GM23338 (cell line): ENCODE results near the gene GNA15. TPM values are rescaled to one million over a fixed set of nuclear protein-coding genes. Genes with fewer than 3 reads are reported as not detected.
A peak's percentile ranks its signal among the peaks of the same experiment; 100 is the strongest.

Source experiments
- ATAC-seq: fragments of 200-7000 bp; cut with Tn5 transposase; 3 replicates; pipeline ENCODE4 v1.9.1; 2020
- DNase-seq: peaks from one replicate; pipeline ENCODE4 v3.0.0-alpha.2; 2015; ENCODE audit warnings: low spot score
- H2AFZ ChIP-seq: fragments of 200-600 bp; sonication (generic); 2 replicates; pipeline ENCODE4 v1.8.0; 2016; ENCODE audit warnings: antibody characterized with exemption, mild to moderate bottlenecking, moderate library complexity
- H3F3A ChIP-seq: fragments of 200-600 bp; sonication (generic); replicated peaks from 2 replicates; pipeline ENCODE4 v1.8.0; 2017; ENCODE audit warnings: antibody characterized with exemption, mixed run types, low read depth
- H3K27ac ChIP-seq: fragments of 200-600 bp; sonication (generic); 2 replicates; pipeline ENCODE4 v1.6.1; 2016; ENCODE audit warnings: low read depth
- H3K27me3 ChIP-seq: fragments of 200-600 bp; sonication (generic); 2 replicates; pipeline ENCODE4 v1.8.0; 2016; ENCODE audit warnings: mild to moderate bottlenecking, mixed run types, moderate library complexity; ENCODE audit not compliant: insufficient read depth
- H3K36me3 ChIP-seq: fragments of 200-600 bp; sonication (generic); 2 replicates; pipeline ENCODE4 v1.8.0; 2016; ENCODE audit warnings: mild to moderate bottlenecking; ENCODE audit not compliant: insufficient read depth
- H3K4me1 ChIP-seq: fragments of 200-600 bp; sonication (generic); 2 replicates; pipeline ENCODE4 v1.8.0; 2016; ENCODE audit warnings: mild to moderate bottlenecking, moderate library complexity; ENCODE audit not compliant: insufficient read depth
- H3K4me2 ChIP-seq: fragments of 200-600 bp; sonication (generic); 2 replicates; pipeline ENCODE4 v1.7.1; 2017; ENCODE audit warnings: mixed run types
- H3K4me3 ChIP-seq: fragments of 200-600 bp; sonication (generic); 2 replicates; pipeline ENCODE4 v1.6.1; 2016; ENCODE audit warnings: mixed run types
- H3K79me2 ChIP-seq: fragments of 200-600 bp; sonication (generic); replicated peaks from 2 replicates; pipeline ENCODE4 v1.8.0; 2017; ENCODE audit warnings: mild to moderate bottlenecking; ENCODE audit not compliant: insufficient read depth
- H3K9me2 ChIP-seq: fragments of 200-600 bp; sonication (generic); 2 replicates; pipeline ENCODE4 v1.8.0; 2017; ENCODE audit not compliant: insufficient read depth
- H4K20me1 ChIP-seq: fragments of 200-600 bp; sonication (generic); replicated peaks from 2 replicates; pipeline ENCODE4 v1.8.0; 2017; ENCODE audit warnings: mild to moderate bottlenecking; ENCODE audit not compliant: insufficient read depth
- H3K27ac Mint-ChIP-seq: 2 replicates; pipeline ENCODE4 v1.8.0; 2020; ENCODE audit warnings: inconsistent platforms, mild to moderate bottlenecking, moderate library complexity, mixed read lengths
- H3K27me3 Mint-ChIP-seq: 3 replicates; pipeline ENCODE4 v1.8.0; 2022; ENCODE audit warnings: low read depth, mild to moderate bottlenecking, moderate library complexity, mixed read lengths, inconsistent platforms; ENCODE audit not compliant: insufficient read depth, poor library complexity
- H3K36me3 Mint-ChIP-seq: 3 replicates; pipeline ENCODE4 v1.8.0; 2021; ENCODE audit warnings: low read depth, mild to moderate bottlenecking, inconsistent platforms, moderate library complexity, mixed read lengths
- H3K4me1 Mint-ChIP-seq: 3 replicates; pipeline ENCODE4 v1.8.0; 2020; ENCODE audit warnings: mild to moderate bottlenecking, inconsistent platforms, mixed read lengths
- H3K4me3 Mint-ChIP-seq: 3 replicates; pipeline ENCODE4 v1.8.0; 2021; ENCODE audit warnings: moderate library complexity, mild to moderate bottlenecking, inconsistent platforms, mixed read lengths
- H3K9me3 Mint-ChIP-seq: 3 replicates; pipeline ENCODE4 v1.8.0; 2020; ENCODE audit warnings: moderate library complexity, mild to moderate bottlenecking, inconsistent platforms, mixed read lengths
- EZH2 ChIP-seq: fragments of 200-600 bp; sonication (generic); IDR thresholded peaks from one replicate; pipeline ENCODE4 v1.8.0; 2017; ENCODE audit warnings: antibody characterized with exemption, mild to moderate bottlenecking, low read depth; ENCODE audit not compliant: unreplicated experiment
- EZH2phosphoT487 ChIP-seq: fragments of 200-600 bp; sonication (generic); IDR thresholded peaks from one replicate; pipeline ENCODE4 v1.8.1; 2018; ENCODE audit warnings: antibody characterized with exemption; ENCODE audit not compliant: unreplicated experiment
- JUNB ChIP-seq: IDR thresholded peaks from one replicate; pipeline ENCODE4 v1.6.1; 2016; ENCODE audit warnings: antibody characterized with exemption; ENCODE audit not compliant: unreplicated experiment
- POLR2AphosphoS5 ChIP-seq: IDR thresholded peaks from 2 replicates; pipeline ENCODE4 v1.6.1; 2016; ENCODE audit warnings: antibody characterized with exemption, low read depth
- polyA plus RNA-seq: library from polyadenylated mRNA; unstranded; fragments of >200 nt; fragmentation: Nextera tagmentation; extraction: Ambion mirVana; gene quantifications from 2 replicates; pipeline ENCODE4 v1.2.1, GENCODE V29; 2016
- total RNA-seq: library from RNA; depleted of rRNA; stranded (reverse); fragments of >200 nt; shearing (Covaris generic); gene quantifications from 2 replicates; pipeline ENCODE4 v1.2.3, GENCODE V29; 2014
- TF ChIP-seq, protein P1 (sequence below): IDR thresholded peaks from one replicate; pipeline ENCODE4 v1.6.1; 2018; ENCODE audit warnings: antibody characterized with exemption; ENCODE audit not compliant: unreplicated experiment
- TF ChIP-seq, protein P2 (sequence below), 2 experiments: fragments of 200-600 bp in 1 of 2; sonication (generic) in 1 of 2; conservative IDR thresholded peaks; 2 replicates each; pipeline versions ENCODE4 v1.5.1 to v1.6.1; 2016 to 2017; ENCODE audit warnings: antibody characterized with exemption in 2 of 2, low read depth in 2 of 2, mild to moderate bottlenecking in 2 of 2, moderate library complexity in 1 of 2

The GNA15 gene
- total and polyA plus RNA-seq, 2 experiments from 2014 or later, result 0.14 to 0.31 TPM

DNA sequence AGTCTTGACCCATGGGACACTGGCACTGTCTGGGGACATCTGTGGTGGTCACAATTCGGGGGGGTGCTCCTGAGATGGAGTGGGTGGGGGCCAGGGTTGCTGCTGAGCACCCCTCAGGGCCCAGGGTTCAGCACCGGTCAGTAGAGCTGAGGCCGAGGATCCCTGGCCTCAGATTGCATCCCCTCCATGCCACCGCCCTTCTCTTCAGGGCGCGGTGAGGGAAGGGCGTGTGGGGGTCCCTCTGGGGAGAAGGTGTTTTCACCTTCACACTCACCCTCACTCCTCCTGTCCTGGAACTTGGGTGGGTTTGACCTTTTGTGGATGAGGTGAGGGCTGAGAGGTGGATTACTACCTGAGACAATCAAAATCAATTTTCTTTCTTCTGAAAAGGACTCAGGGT is 28.2 kb upstream of the GNA15 start:
- ATAC-seq (no peak), DNase-seq (no peak)
- H3K4me3 ChIP-seq, result no peak overlapping the region
- TF ChIP-seq, protein P1, sequence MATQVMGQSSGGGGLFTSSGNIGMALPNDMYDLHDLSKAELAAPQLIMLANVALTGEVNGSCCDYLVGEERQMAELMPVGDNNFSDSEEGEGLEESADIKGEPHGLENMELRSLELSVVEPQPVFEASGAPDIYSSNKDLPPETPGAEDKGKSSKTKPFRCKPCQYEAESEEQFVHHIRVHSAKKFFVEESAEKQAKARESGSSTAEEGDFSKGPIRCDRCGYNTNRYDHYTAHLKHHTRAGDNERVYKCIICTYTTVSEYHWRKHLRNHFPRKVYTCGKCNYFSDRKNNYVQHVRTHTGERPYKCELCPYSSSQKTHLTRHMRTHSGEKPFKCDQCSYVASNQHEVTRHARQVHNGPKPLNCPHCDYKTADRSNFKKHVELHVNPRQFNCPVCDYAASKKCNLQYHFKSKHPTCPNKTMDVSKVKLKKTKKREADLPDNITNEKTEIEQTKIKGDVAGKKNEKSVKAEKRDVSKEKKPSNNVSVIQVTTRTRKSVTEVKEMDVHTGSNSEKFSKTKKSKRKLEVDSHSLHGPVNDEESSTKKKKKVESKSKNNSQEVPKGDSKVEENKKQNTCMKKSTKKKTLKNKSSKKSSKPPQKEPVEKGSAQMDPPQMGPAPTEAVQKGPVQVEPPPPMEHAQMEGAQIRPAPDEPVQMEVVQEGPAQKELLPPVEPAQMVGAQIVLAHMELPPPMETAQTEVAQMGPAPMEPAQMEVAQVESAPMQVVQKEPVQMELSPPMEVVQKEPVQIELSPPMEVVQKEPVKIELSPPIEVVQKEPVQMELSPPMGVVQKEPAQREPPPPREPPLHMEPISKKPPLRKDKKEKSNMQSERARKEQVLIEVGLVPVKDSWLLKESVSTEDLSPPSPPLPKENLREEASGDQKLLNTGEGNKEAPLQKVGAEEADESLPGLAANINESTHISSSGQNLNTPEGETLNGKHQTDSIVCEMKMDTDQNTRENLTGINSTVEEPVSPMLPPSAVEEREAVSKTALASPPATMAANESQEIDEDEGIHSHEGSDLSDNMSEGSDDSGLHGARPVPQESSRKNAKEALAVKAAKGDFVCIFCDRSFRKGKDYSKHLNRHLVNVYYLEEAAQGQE, result no peak
- TF ChIP-seq POLR2AphosphoS5, result no peak
- no peak for TF ChIP-seq EZH2phosphoT487
- Mint-ChIP-seq H3K4me1 (peaks cover 35% of the 10 kb centered on the region), H3K27ac (peak overlapping the region; percentile 22; the same call in 1 of the 2 replicates), H3K4me3 (no peak overlapping the region; the same call in 2 of the 3 replicates), H3K36me3 (peaks cover 6% of the 10 kb centered on the region; the same call in 2 of the 3 replicates), H3K27me3 (peaks cover 14% of the 10 kb centered on the region), H3K9me3 (no peaks in the 10 kb centered on the region; the same call in 1 of the 3 replicates)
- H3K4me2 ChIP-seq, result no peak overlapping the region
- H3K4me1 ChIP-seq, result 0 out of 2 replicates have a peak, but pooled peaks cover 4% of the 10 kb centered on the region
- no peaks in the 10 kb centered on the region for H3K36me3 ChIP-seq
- H4K20me1 ChIP-seq, result peaks cover 3% of the 10 kb centered on the region
- H3K27me3 ChIP-seq, result no peaks in the 10 kb centered on the region
- H3F3A ChIP-seq, result no peaks in the 10 kb centered on the region
- peaks cover 48% of the 10 kb centered on the region for H3K79me2 ChIP-seq
- H3K9me2 ChIP-seq, result no peaks in the 10 kb centered on the region
- H2AFZ ChIP-seq, result no peak overlapping the region
- H3K27ac ChIP-seq, result no peak overlapping the region

DNA sequence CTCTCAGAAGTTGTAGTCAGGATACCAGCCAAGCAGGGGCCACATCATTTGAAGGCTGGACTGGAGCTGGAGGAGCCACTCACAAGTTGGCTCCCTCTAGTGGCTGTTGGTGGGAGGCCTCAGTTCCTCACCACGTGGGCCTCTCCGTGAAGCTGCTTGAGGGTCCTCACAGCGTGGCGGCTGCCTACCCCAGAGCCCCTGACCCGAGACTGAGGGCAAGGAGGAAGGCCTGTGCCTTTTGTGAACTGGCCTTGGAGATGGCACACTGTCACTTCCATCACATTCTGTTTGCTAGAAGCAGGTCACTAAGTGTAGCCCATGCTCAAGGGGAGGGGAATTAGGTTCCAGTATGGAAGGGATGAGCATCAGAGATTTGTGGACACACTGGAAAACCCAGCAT is 27.1 kb upstream of the GNA15 start:
- Histone ChIP-seq H3K9me2 (no peaks in the 10 kb centered on the region), H3K4me3 (no peak overlapping the region), H2AFZ (no peak overlapping the region), H3K4me2 (no peak overlapping the region), H3K4me1 (0 out of 2 replicates have a peak, but pooled peaks cover 4% of the 10 kb centered on the region), H3F3A (no peaks in the 10 kb centered on the region), H3K36me3 (no peaks in the 10 kb centered on the region), H3K27ac (no peak overlapping the region), H3K79me2 (peaks cover 48% of the 10 kb centered on the region), H3K27me3 (no peaks in the 10 kb centered on the region), H4K20me1 (peaks cover 3% of the 10 kb centered on the region)
- ATAC-seq (peak; percentile 69), DNase-seq (peak; percentile 92)
- no peak overlapping the region for H3K27ac Mint-ChIP-seq
- peaks cover 14% of the 10 kb centered on the region for H3K27me3 Mint-ChIP-seq
- peaks cover 38% of the 10 kb centered on the region for H3K4me1 Mint-ChIP-seq
- H3K9me3 Mint-ChIP-seq, result no peaks in the 10 kb centered on the region; the same call in 1 of the 3 replicates
- H3K4me3 Mint-ChIP-seq, result no peak overlapping the region
- H3K36me3 Mint-ChIP-seq, result peaks cover 6% of the 10 kb centered on the region; the same call in 2 of the 3 replicates
- TF ChIP-seq, protein P2, sequence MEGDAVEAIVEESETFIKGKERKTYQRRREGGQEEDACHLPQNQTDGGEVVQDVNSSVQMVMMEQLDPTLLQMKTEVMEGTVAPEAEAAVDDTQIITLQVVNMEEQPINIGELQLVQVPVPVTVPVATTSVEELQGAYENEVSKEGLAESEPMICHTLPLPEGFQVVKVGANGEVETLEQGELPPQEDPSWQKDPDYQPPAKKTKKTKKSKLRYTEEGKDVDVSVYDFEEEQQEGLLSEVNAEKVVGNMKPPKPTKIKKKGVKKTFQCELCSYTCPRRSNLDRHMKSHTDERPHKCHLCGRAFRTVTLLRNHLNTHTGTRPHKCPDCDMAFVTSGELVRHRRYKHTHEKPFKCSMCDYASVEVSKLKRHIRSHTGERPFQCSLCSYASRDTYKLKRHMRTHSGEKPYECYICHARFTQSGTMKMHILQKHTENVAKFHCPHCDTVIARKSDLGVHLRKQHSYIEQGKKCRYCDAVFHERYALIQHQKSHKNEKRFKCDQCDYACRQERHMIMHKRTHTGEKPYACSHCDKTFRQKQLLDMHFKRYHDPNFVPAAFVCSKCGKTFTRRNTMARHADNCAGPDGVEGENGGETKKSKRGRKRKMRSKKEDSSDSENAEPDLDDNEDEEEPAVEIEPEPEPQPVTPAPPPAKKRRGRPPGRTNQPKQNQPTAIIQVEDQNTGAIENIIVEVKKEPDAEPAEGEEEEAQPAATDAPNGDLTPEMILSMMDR (conservative IDR thresholded peaks at IDR 0.05; ENCODE audit: low read depth in 2 of 2), result peak; percentile 86 to 87
- TF ChIP-seq JUNB (no peak), EZH2 (no peak)
